Panc1 (cell line): ENCODE data around the gene MSRB3.

Source experiments
- CTCF ChIP-seq: fragments of 450-650 bp; IDR thresholded peaks from 2 replicates; pipeline ENCODE4 v1.5.1; 2017; ENCODE audit warnings: mild to moderate bottlenecking
- POLR2AphosphoS5 ChIP-seq: IDR thresholded peaks from 2 replicates; pipeline ENCODE4 v1.6.1; 2012; ENCODE audit warnings: mild to moderate bottlenecking, low read depth, low read length, moderate library complexity
- REST ChIP-seq, 2 experiments: IDR thresholded peaks; 2 replicates each; pipeline ENCODE4 v1.6.1; 2011 to 2012; ENCODE audit warnings: low read depth in 2 of 2, control low read depth in 1 of 2, low read length in 1 of 2, mild to moderate bottlenecking in 1 of 2, moderate library complexity in 1 of 2; ENCODE audit not compliant: insufficient read depth in 1 of 2
- SIN3A ChIP-seq: IDR thresholded peaks from 2 replicates; pipeline ENCODE4 v1.6.1; 2012; ENCODE audit warnings: low read depth, mild to moderate bottlenecking, low read length, moderate library complexity, borderline replicate concordance; ENCODE audit not compliant: insufficient read depth
- TCF7L2 ChIP-seq: IDR thresholded peaks from 2 replicates; pipeline ENCODE4 v1.6.1; 2011; ENCODE audit warnings: mild to moderate bottlenecking, low read depth, low read length, inconsistent platforms

- TF ChIP-seq CTCF (no peak), POLR2AphosphoS5 (no peak), REST (IDR thresholded peaks at IDR 0.05; ENCODE audit: insufficient read depth in 1 of 2, low read depth in 2 of 2, low read length in 1 of 2) (no peak), TCF7L2 (no peak), SIN3A (no peak)
Observed at GRCh38 chr12:65305346-65305950, 27.0 kb downstream of the MSRB3 start.
